GM19468 (cell line): Measurements from ENCODE around the gene RER1.

Experiments used
- ATAC-seq: cut with Tn5 transposase; IDR thresholded peaks from one replicate; pipeline ENCODE4 v1.9.1; 2021; ENCODE audit warnings: mild to moderate bottlenecking, moderate library complexity, moderate number of reproducible peaks; ENCODE audit not compliant: unreplicated experiment; ENCODE audit errors: extremely low read depth

Gene RER1

GRCh38 chr1:2386636-2387611 lies 4.7 kb upstream of the RER1 start:
- ATAC-seq, result no peak

GRCh38 chr1:2388004-2388913 lies 3.4 kb upstream of the RER1 start:
- no peak for ATAC-seq

GRCh38 chr1:2389644-2390043 lies 2.0 kb upstream of the RER1 start:
- no peak for ATAC-seq

GRCh38 chr1:2391931-2392509 lies 379 bp downstream of the RER1 start:
- no peak for ATAC-seq

GRCh38 chr1:2392686-2393085 lies 1.0 kb downstream of the RER1 start:
- ATAC-seq, result no peak

- ATAC-seq, result no peak
Observed at GRCh38 chr1:2393471-2393877, 1.8 kb downstream of the RER1 start.

- no peak for ATAC-seq
Observed at GRCh38 chr1:2394220-2394619, 2.6 kb downstream of the RER1 start.

GRCh38 chr1:2394761-2395160 lies 3.1 kb downstream of the RER1 start:
- ATAC-seq, result no peak

GRCh38 chr1:2395245-2395644 lies 3.6 kb downstream of the RER1 start:
- no peak for ATAC-seq

- ATAC-seq, result no peak
Observed at GRCh38 chr1:2396059-2396458, 4.4 kb downstream of the RER1 start.

GRCh38 chr1:2396476-2396875 lies 4.8 kb downstream of the RER1 start:
- ATAC-seq, result no peak

- no peak for ATAC-seq
Observed at GRCh38 chr1:2397007-2397679, 5.5 kb downstream of the RER1 start.

- ATAC-seq, result no peak
Observed at GRCh38 chr1:2398871-2399270, 7.2 kb downstream of the RER1 start.

GRCh38 chr1:2399890-2400575 lies 8.4 kb downstream of the RER1 start:
- ATAC-seq, result no peak

- ATAC-seq, result no peak
Observed at GRCh38 chr1:2400576-2400909, 8.9 kb downstream of the RER1 start.

GRCh38 chr1:2400950-2401649 lies 9.5 kb downstream of the RER1 start:
- no peak for ATAC-seq

- no peak for ATAC-seq
Observed at GRCh38 chr1:2402420-2402819, 10.8 kb downstream of the RER1 start.

GRCh38 chr1:2403273-2403672 lies 11.6 kb downstream of the RER1 start:
- no peak for ATAC-seq
